ENCODE results near the gene PPP1R7.

Gene PPP1R7

DNA sequence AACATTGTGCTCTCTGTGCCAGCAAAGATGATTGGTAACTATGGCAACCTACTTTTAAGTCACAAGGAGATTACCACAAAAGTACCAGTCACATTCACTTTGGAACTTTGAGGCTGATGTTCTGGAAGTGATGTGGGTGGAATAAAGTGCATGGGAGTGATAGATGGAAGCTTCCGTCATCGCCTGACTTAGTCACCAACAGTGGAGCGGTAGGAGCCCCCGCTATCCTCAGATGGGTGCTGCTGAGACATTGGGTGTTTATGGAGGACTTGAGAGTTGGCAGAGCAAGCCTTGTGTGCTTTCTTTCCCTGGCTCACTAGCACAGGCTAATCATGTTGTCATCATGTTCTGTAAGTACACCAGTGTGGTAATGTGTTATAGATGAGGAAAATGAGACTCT is 4.6 kb downstream of the PPP1R7 start:
- TF ChIP-seq CTCF (IDR thresholded peaks at IDR 0.05): no peak

- TF ChIP-seq CTCF (IDR thresholded peaks at IDR 0.05): no peak
These were observed 5.7 kb downstream of the PPP1R7 start for GRCh38 chr2:241155936-241156335.

GRCh38 chr2:241156971-241157441 is 6.7 kb downstream of the PPP1R7 start:
- TF ChIP-seq CTCF (IDR thresholded peaks at IDR 0.05): no peak

DNA sequence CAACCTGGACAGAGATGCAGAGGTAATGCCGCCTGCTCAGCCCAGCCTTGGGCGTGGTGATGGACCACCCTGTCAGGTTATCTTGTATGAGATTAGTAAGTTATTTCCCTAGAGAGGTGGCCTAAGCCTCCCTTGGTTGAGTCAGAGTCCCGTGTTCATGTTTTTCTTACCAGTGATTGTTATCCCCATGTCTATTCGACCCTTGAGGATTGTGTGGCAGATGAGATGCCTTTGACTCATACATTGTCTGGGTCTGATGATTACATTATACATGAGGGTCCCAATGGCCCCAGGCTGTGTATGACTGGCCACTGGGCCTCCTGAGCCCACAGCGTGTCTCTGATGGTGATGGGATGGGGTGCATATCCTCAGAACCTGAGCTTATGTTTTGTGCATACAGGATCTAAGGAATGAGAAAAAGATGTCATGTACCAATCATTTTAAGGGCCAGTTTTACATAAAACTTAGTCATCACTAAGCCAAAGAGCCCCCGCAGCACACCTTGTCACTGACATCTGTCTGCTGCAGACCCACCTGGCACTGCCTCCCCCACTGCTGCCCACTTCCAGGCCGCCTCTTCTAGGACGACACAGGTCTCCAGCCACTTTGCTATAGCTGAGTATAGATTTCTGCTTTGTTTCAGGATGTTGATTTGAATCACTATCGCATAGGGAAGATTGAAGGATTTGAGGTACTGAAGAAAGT is 7.7 kb downstream of the PPP1R7 start:
- TF ChIP-seq CTCF (IDR thresholded peaks at IDR 0.05): no peak

DNA sequence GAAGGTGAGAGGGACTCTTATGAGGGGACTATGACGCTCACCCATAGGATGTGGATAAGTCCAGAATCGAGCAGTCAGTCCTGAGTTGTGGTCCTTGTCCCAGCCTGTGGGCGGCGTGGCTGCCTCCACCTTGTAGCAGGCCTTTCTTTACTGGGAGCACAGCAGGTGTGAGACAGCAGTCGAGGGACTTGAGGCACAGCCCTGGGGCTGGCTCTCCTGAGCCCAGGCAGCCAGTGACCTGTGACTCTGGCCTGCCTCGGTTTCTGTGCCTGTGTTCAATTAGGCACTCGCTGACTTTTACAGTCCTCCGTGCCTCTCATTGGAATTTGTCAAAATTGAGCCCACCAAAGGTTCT is 8.3 kb downstream of the PPP1R7 start:
- no peak for TF ChIP-seq CTCF (IDR thresholded peaks at IDR 0.05)

- TF ChIP-seq CTCF (IDR thresholded peaks at IDR 0.05): no peak
These were observed 8.8 kb downstream of the PPP1R7 start for GRCh38 chr2:241159116-241159515.

DNA sequence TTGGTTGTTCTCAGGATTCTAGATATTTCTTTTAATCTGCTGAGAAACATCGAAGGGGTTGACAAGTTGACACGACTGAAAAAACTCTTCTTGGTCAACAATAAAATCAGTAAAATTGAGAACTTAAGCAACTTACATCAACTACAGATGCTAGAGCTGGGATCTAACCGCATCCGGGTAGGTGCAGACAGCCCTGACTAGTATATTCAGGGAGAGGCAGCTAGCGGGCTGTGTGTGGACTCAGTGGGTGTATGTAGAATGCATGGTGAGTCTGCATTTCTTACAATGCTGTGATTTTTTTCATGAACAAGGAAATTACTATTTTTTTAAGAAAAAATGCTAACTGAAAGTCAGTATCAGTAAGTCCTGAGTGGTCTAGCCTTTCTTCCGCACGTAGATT is 10.1 kb downstream of the PPP1R7 start:
- TF ChIP-seq CTCF (IDR thresholded peaks at IDR 0.05): no peak
